Measurements from ENCODE around the gene ZFHX3. TPM values are rescaled to one million over a fixed set of nuclear protein-coding genes. Genes with fewer than 3 reads are reported as not detected.
A peak's percentile ranks its signal among the peaks of the same experiment; 100 is the strongest.

The ZFHX3 gene
- total RNA-seq, 1 experiment from 2014 or later: 0.68 TPM

- DNase-seq (ENCODE audit: low spot score): peak; percentile 57
These were observed 215.2 kb downstream of the ZFHX3 start for GRCh38 chr16:72832621-72833248.

GRCh38 chr16:72829846-72830775 is 217.8 kb downstream of the ZFHX3 start:
- no peak for DNase-seq (ENCODE audit: low spot score)

- DNase-seq (ENCODE audit: low spot score): no peak
These were observed 220.1 kb downstream of the ZFHX3 start for GRCh38 chr16:72827866-72828265.

DNA sequence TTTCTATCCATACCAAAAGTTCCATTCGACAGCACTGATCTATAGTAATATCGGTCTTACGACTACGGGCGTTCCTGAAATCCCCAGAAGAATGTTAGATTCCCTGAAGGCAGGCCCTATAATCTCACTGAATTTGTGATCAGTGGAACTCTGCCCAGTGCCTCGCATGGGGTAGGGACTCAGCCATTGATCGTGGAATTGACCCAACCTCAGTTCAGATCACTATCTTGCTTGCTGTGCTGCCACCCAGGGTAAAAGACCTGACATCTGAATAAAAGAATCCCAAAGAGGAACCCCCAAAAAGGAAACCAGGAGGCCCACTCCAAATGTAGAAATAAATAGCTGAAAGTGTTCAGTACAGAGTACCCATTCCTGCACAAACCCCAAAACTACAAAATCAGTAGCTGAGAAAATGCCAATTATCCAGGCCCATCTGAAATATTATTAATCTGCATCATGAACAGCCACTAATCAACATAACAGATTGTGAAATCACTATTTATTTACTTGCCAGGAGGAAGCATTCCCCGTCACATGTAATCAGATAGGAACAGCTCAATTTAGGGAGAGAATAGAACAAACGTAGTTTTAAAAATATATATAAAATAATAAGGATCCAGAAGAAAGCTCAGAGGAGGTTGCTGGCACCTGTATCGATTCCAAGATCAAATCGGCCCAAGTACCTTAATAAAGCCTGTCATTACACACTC is 221.9 kb downstream of the ZFHX3 start:
- no peak for DNase-seq (ENCODE audit: low spot score)

DNA sequence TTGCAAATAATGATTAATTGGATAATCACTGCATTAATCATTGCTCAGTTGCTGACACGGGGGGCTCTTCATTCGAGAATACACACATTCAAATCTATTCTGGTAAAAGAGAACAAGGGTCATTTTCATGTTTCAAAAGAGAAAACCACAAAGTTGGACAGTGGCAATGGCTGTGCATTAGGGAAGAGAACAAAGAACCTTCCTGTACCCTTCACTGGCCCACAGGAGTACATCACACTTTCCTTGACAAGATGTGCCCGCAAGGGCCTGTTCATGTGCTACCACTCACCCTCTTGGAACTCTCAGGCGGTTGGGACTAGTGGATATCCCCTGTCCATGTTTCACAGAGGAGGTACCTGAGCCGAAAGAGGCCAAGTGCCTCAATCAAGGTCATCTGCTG is 223.2 kb downstream of the ZFHX3 start:
- no peak for DNase-seq (ENCODE audit: low spot score)

- DNase-seq (ENCODE audit: low spot score): no peak
These were observed 223.9 kb downstream of the ZFHX3 start for GRCh38 chr16:72824027-72824426.

GRCh38 chr16:72821185-72821950 is 226.6 kb downstream of the ZFHX3 start:
- no peak for DNase-seq (ENCODE audit: low spot score)

- peak; percentile 16 for DNase-seq (ENCODE audit: low spot score)
These were observed 228.6 kb downstream of the ZFHX3 start for GRCh38 chr16:72819345-72819744.

GRCh38 chr16:72818236-72818845 is 229.6 kb downstream of the ZFHX3 start:
- DNase-seq (ENCODE audit: low spot score): no peak

- DNase-seq (ENCODE audit: low spot score): no peak
These were observed 232.3 kb downstream of the ZFHX3 start for GRCh38 chr16:72815348-72816318.

- no peak for DNase-seq (ENCODE audit: low spot score)
These were observed 233.7 kb downstream of the ZFHX3 start for GRCh38 chr16:72814226-72814625.

DNA sequence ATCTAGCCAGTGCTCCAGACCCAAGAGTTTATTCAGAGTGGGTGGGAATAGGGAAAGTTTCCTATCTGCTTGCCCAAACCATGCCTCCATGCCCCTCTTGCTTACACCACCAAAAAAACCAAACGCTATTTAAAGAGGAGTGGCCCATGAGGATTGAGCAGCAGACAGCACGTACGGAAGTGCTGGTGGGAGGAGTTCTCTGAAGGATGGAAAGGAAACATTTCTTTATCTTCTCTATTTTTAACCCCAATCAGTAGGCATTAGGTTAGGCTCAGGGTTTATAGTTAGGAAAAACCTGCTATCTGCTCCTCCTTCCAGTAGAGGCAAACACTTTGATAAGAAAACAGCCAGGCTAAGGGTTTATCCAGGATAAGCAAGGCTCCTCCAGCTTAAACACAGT is 235.3 kb downstream of the ZFHX3 start:
- no peak for DNase-seq (ENCODE audit: low spot score)

DNA sequence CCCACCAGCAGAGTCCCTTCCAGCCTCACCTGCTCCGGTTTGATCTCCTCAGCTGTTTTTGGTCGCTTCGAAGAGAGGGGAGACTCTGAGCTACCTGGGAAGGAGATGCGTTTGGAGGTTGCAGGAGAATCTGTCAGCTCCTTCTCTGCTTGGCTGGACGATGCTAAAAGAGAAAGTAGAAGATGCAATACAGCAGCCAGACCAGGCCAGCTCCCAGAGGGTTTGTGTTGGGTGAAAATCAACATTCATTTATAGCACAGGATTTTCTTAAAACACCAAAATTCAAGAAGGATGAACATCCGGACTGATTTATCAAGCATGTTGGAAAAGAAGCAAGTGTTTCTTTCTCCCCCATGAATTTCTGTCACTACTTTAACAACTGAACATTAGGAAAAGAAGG is 236.1 kb downstream of the ZFHX3 start:
- no peak for DNase-seq (ENCODE audit: low spot score)

- no peak for DNase-seq (ENCODE audit: low spot score)
These were observed 236.7 kb downstream of the ZFHX3 start for GRCh38 chr16:72811188-72811720.

DNA sequence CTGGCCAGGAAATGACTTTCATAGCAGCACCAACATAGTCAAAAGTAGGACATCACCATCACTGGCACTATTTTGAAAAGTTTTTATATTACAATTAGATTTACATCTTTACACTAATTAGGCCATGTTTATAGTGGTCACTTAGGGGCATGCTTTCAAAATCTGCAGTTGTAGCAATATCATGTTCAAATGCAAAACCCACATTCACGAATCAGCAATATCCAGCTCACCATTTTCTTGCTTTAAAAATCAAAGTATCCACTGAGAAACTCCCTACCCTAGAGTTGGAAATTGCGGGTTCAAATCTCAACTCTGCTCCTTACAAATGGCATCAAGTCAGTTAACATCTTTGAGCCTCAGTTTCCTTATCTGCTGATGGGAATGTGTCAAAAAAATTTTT is 237.4 kb downstream of the ZFHX3 start:
- no peak for DNase-seq (ENCODE audit: low spot score)

DNA sequence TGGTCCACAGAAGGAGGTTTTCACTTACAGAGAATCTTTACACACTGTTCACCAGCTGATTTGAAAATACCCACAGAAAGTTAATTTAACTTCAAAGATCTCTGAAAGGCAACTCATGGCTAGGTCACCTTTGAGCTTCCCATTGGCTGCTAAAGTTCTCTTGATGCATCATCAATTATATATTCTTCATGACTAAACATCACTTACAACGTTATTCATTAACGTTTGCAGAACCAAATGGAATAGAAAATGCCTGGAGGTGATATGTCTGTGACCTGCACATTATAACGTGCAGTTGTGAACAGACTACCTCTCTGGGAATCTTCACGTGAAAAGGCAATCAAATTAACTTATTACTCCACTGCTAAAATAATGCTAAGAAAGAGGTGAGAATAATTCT is 238.5 kb downstream of the ZFHX3 start:
- no peak for DNase-seq (ENCODE audit: low spot score)

- DNase-seq (ENCODE audit: low spot score): no peak
These were observed 239.2 kb downstream of the ZFHX3 start for GRCh38 chr16:72808754-72809153.

- DNase-seq (ENCODE audit: low spot score): no peak
These were observed 240.7 kb downstream of the ZFHX3 start for GRCh38 chr16:72807245-72807644.

DNA sequence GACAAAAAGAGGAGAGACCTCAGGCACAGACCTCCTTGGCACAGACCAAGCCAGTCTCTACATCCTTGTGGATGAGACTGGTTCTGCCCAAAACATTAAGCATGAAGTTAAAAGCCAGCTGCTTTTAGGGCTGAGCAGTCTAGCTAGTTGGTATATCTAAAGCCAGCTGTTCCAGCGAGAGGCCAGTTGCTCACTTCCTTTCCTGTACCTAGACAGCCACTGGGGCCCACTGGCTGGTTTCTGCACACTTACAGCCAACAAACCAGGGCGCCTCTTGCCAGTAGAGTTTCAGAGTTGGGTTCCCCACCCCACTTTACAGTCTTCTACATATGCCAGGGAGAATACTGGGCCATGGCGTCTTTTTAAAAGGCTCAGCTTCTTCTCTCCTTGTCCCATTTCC is 242.4 kb downstream of the ZFHX3 start:
- DNase-seq (ENCODE audit: low spot score): no peak

Data from H4 (cell line).